HEK293 (cell line): ENCODE data around the gene TDP2.

Experiments used
- CTCF ChIA-PET: fragments of 350-600 bp; formaldehyde crosslinking; extraction: SDS; loops from one replicate; lab custom pipeline; 2021; ENCODE audit warnings: antibody characterized with exemption; lab: Yijun Ruan, JAX
- POLR2A ChIA-PET: fragments of 300-600 bp; formaldehyde crosslinking; extraction: SDS; loops from one replicate; lab custom pipeline; 2020; ENCODE audit warnings: antibody characterized with exemption, inconsistent platforms; lab: Yijun Ruan, JAX
- H3K27ac ChIP-seq: fragments of 200-500 bp; sonication (Bioruptor generic); 2 replicates; pipeline ENCODE4 v1.5.1; 2014; ENCODE audit warnings: low read depth, low read length, control low read depth, inconsistent platforms; ENCODE audit errors: extremely low read depth
- H3K36me3 ChIP-seq, 2 experiments: fragments of 200-500 bp in 1 of 2; sonication (Bioruptor generic) in 1 of 2; 1 replicate in 1 of 2; 2 replicates in 1 of 2; pipeline ENCODE4 v1.5.1; 2014 to 2017; ENCODE audit warnings: inconsistent platforms in 2 of 2, low read length in 2 of 2; ENCODE audit not compliant: control insufficient read depth in 2 of 2, insufficient read depth in 1 of 2
- H3K4me1 ChIP-seq: fragments of 200-500 bp; sonication (Bioruptor generic); 2 replicates; pipeline ENCODE4 v1.5.1; 2014; ENCODE audit warnings: mild to moderate bottlenecking, low read length, inconsistent platforms; ENCODE audit not compliant: control insufficient read depth, insufficient read depth
- H3K4me3 ChIP-seq: 2 replicates; pipeline ENCODE4 v1.5.1; 2011; ENCODE audit warnings: low read depth, mild to moderate bottlenecking, control low read depth, low read length, moderate library complexity
- H3K9me3 ChIP-seq: fragments of 200-500 bp; sonication (Bioruptor generic); 2 replicates; pipeline ENCODE4 v1.5.1; 2014; ENCODE audit warnings: low read depth, low read length, inconsistent platforms; ENCODE audit not compliant: control insufficient read depth, insufficient read depth
- BCL11A ChIP-seq: fragments of 450-650 bp; formaldehyde crosslinking; IDR thresholded peaks from 2 replicates; pipeline ENCODE4 v1.5.1; 2016; ENCODE audit warnings: low read depth, missing biosample characterization, missing genetic modification characterization
- FEZF1 ChIP-seq: fragments of 450-650 bp; formaldehyde crosslinking; IDR thresholded peaks from 2 replicates; pipeline ENCODE4 v1.5.1; 2016; ENCODE audit warnings: missing biosample characterization, missing genetic modification characterization
- HIC1 ChIP-seq: fragments of 450-650 bp; formaldehyde crosslinking; IDR thresholded peaks from 2 replicates; pipeline ENCODE4 v1.5.1; 2016; ENCODE audit warnings: missing biosample characterization, missing genetic modification characterization
- KLF1 ChIP-seq: fragments of 450-650 bp; formaldehyde crosslinking; IDR thresholded peaks from 2 replicates; pipeline ENCODE4 v1.5.1; 2016; ENCODE audit warnings: missing biosample characterization, missing genetic modification characterization
- KLF10 ChIP-seq: fragments of 450-650 bp; IDR thresholded peaks from 2 replicates; pipeline ENCODE4 v1.5.1; 2018; ENCODE audit warnings: missing biosample characterization, mild to moderate bottlenecking, missing genetic modification characterization
- KLF17 ChIP-seq: fragments of 450-650 bp; formaldehyde crosslinking; IDR thresholded peaks from 2 replicates; pipeline ENCODE4 v1.5.1; 2016; ENCODE audit warnings: missing biosample characterization, missing genetic modification characterization
- SP3 ChIP-seq: fragments of 450-650 bp; formaldehyde crosslinking; IDR thresholded peaks from 2 replicates; pipeline ENCODE4 v1.5.1; 2016; ENCODE audit warnings: missing biosample characterization, missing genetic modification characterization
- ZBTB48 ChIP-seq: fragments of 450-650 bp; formaldehyde crosslinking; IDR thresholded peaks from 2 replicates; pipeline ENCODE4 v1.5.1; 2016; ENCODE audit warnings: missing biosample characterization, missing genetic modification characterization
- ZNF174 ChIP-seq: fragments of 450-650 bp; formaldehyde crosslinking; IDR thresholded peaks from 2 replicates; pipeline ENCODE4 v1.5.0; 2017; ENCODE audit warnings: missing biosample characterization, mild to moderate bottlenecking, missing genetic modification characterization
- ZNF184 ChIP-seq: fragments of 450-650 bp; IDR thresholded peaks from 2 replicates; pipeline ENCODE4 v1.5.1; 2018; ENCODE audit warnings: missing biosample characterization, mild to moderate bottlenecking, missing genetic modification characterization
- ZNF19 ChIP-seq: fragments of 450-650 bp; formaldehyde crosslinking; IDR thresholded peaks from 2 replicates; pipeline ENCODE4; 2016; ENCODE audit warnings: missing biosample characterization, missing genetic modification characterization, low read depth
- ZNF214 ChIP-seq: fragments of 450-650 bp; formaldehyde crosslinking; IDR thresholded peaks from 2 replicates; pipeline ENCODE4 v1.5.1; 2017; ENCODE audit warnings: missing biosample characterization, mild to moderate bottlenecking, missing genetic modification characterization, borderline replicate concordance
- ZNF239 ChIP-seq: fragments of 450-650 bp; formaldehyde crosslinking; IDR thresholded peaks from 2 replicates; pipeline ENCODE4 v1.5.1; 2016; ENCODE audit warnings: missing biosample characterization, missing genetic modification characterization
- ZNF26 ChIP-seq: fragments of 450-650 bp; formaldehyde crosslinking; IDR thresholded peaks from 2 replicates; pipeline ENCODE4 v1.5.1; 2016; ENCODE audit warnings: missing biosample characterization, missing genetic modification characterization
- ZNF354C ChIP-seq: fragments of 450-650 bp; formaldehyde crosslinking; IDR thresholded peaks from 2 replicates; pipeline ENCODE4 v1.5.1; 2016; ENCODE audit warnings: missing biosample characterization, missing genetic modification characterization, low read depth, borderline replicate concordance
- ZNF366 ChIP-seq: fragments of 450-650 bp; formaldehyde crosslinking; conservative IDR thresholded peaks from 2 replicates; pipeline ENCODE4 v1.5.1; 2016; ENCODE audit warnings: missing biosample characterization, missing genetic modification characterization
- ZNF585B ChIP-seq: fragments of 450-650 bp; formaldehyde crosslinking; IDR thresholded peaks from 2 replicates; pipeline ENCODE4 v1.5.1; 2016; ENCODE audit warnings: missing biosample characterization, missing genetic modification characterization
- ZNF621 ChIP-seq: fragments of 450-650 bp; formaldehyde crosslinking; IDR thresholded peaks from 2 replicates; pipeline ENCODE4 v1.5.1; 2017; ENCODE audit warnings: missing biosample characterization, missing genetic modification characterization
- ZNF639 ChIP-seq: fragments of 450-650 bp; formaldehyde crosslinking; IDR thresholded peaks from 2 replicates; pipeline ENCODE4 v1.5.1; 2016; ENCODE audit warnings: missing biosample characterization, missing genetic modification characterization
- ZNF707 ChIP-seq: fragments of 450-650 bp; formaldehyde crosslinking; IDR thresholded peaks from 2 replicates; pipeline ENCODE4 v1.5.1; 2016; ENCODE audit warnings: missing biosample characterization, missing genetic modification characterization
- ZNF768 ChIP-seq: fragments of 450-650 bp; formaldehyde crosslinking; IDR thresholded peaks from 2 replicates; pipeline ENCODE4 v1.5.1; 2018; ENCODE audit warnings: missing biosample characterization, mild to moderate bottlenecking, missing genetic modification characterization
- ZSCAN23 ChIP-seq: fragments of 450-650 bp; formaldehyde crosslinking; IDR thresholded peaks from 2 replicates; pipeline ENCODE4 v1.5.1; 2016; ENCODE audit warnings: missing biosample characterization, missing genetic modification characterization

TDP2 gene

GRCh38 chr6:24631671-24632070 lies 35.0 kb downstream of the TDP2 start:
- Histone ChIP-seq H3K27ac (no peak overlapping the region), H3K36me3 (no peaks in the 10 kb centered on the region), H3K4me3 (no peak overlapping the region), H3K4me1 (peaks cover 7% of the 10 kb centered on the region; the same call in 1 of the 2 replicates), H3K9me3 (no peaks in the 10 kb centered on the region)
- CTCF ChIA-PET: interaction anchor here (0.7 to 2.6 kb wide), 3 partner anchors 48 to 111 kb away, joined by 3 to 9 read pairs (median 3); no protein-coding TSS in a partner anchor
- POLR2A ChIA-PET: no interaction called here
- TF ChIP-seq ZNF585B (tag by site-specific recombination): no peak
- TF ChIP-seq HIC1 (tag by site-specific recombination): no peak
- TF ChIP-seq ZNF19 (tag by site-specific recombination): no peak
- TF ChIP-seq ZNF184 (tag by site-specific recombination): no peak
- no peak for TF ChIP-seq ZNF239 (tag by site-specific recombination)
- TF ChIP-seq ZNF214: no peak
- TF ChIP-seq KLF17 (tag by site-specific recombination): no peak
- TF ChIP-seq ZNF366: no peak
- TF ChIP-seq ZNF26 (tag by site-specific recombination): no peak
- no peak for TF ChIP-seq KLF10 (tag by site-specific recombination)
- no peak for TF ChIP-seq ZNF621 (tag by site-specific recombination)

GRCh38 chr6:24630856-24631505 lies 35.7 kb downstream of the TDP2 start:
- POLR2A ChIA-PET: no interaction called here
- H3K4me3 ChIP-seq: no peak overlapping the region
- TF ChIP-seq ZBTB48 (tag by site-specific recombination): no peak
- TF ChIP-seq FEZF1 (tag by site-specific recombination): no peak
- TF ChIP-seq ZNF26 (tag by site-specific recombination): no peak
- TF ChIP-seq BCL11A (tag by site-specific recombination): no peak
- no peak for TF ChIP-seq ZSCAN23
- no peak for TF ChIP-seq ZNF639 (tag by site-specific recombination)
- TF ChIP-seq KLF1 (tag by site-specific recombination): no peak
- TF ChIP-seq ZNF768: no peak
- no peak for TF ChIP-seq ZNF354C (tag by site-specific recombination)
- no peak for TF ChIP-seq ZNF174 (tag by site-specific recombination)
- TF ChIP-seq ZNF707 (tag by site-specific recombination): no peak
- no peak for TF ChIP-seq SP3
- CTCF ChIA-PET: interaction anchor here (0.8 to 2.6 kb wide), 3 partner anchors 18 to 50 kb away, joined by 3 to 9 read pairs (median 3); no protein-coding TSS in a partner anchor
- H3K36me3 ChIP-seq: no peaks in the 10 kb centered on the region
- H3K4me1 ChIP-seq: peaks cover 7% of the 10 kb centered on the region; the same call in 1 of the 2 replicates
- no peak overlapping the region for H3K27ac ChIP-seq
- H3K9me3 ChIP-seq: no peaks in the 10 kb centered on the region
